ENCODE measurements around the gene SCN5A.

The SCN5A gene

GRCh38 chr3:38602576-38603250, 46.8 kb downstream of the SCN5A start:
- H3K36me3 ChIP-seq = no peaks in the 10 kb centered on the region
- TF ChIP-seq CTCF (IDR thresholded peaks at IDR 0.05; ENCODE audit: low read depth, low read length) = no peak
- no peaks in the 10 kb centered on the region for H3K27me3 ChIP-seq (ENCODE audit: insufficient read depth, low read depth, severe bottlenecking)
- H3K27ac ChIP-seq = no peak overlapping the region
- H3K4me3 ChIP-seq (ENCODE audit: low read depth, low read length) = no peak overlapping the region
- H3K9me3 ChIP-seq (ENCODE audit: severe bottlenecking) = peaks cover 4% of the 10 kb centered on the region
- no peak for DNase-seq

- H3K9me3 ChIP-seq (ENCODE audit: severe bottlenecking) = peaks cover 4% of the 10 kb centered on the region
- no peaks in the 10 kb centered on the region for H3K36me3 ChIP-seq
- peak; percentile 76 for DNase-seq
- H3K27me3 ChIP-seq (ENCODE audit: insufficient read depth, low read depth, severe bottlenecking) = no peaks in the 10 kb centered on the region
- TF ChIP-seq CTCF (IDR thresholded peaks at IDR 0.05; ENCODE audit: low read depth, low read length) = no peak
- no peak overlapping the region for H3K27ac ChIP-seq
- no peak overlapping the region for H3K4me3 ChIP-seq (ENCODE audit: low read depth, low read length)
Observed at GRCh38 chr3:38601956-38602550, 47.4 kb downstream of the SCN5A start.

GRCh38 chr3:38600551-38600950, 48.9 kb downstream of the SCN5A start:
- no peaks in the 10 kb centered on the region for H3K27me3 ChIP-seq (ENCODE audit: insufficient read depth, low read depth, severe bottlenecking)
- no peak for TF ChIP-seq CTCF (IDR thresholded peaks at IDR 0.05; ENCODE audit: low read depth, low read length)
- DNase-seq = no peak
- no peak overlapping the region for H3K4me3 ChIP-seq (ENCODE audit: low read depth, low read length)
- no peaks in the 10 kb centered on the region for H3K36me3 ChIP-seq
- H3K27ac ChIP-seq = no peak overlapping the region
- peaks cover 4% of the 10 kb centered on the region for H3K9me3 ChIP-seq (ENCODE audit: severe bottlenecking)

- DNase-seq = no peak
- Histone ChIP-seq H3K4me3 (ENCODE audit: low read depth, low read length) (no peak overlapping the region), H3K27ac (no peak overlapping the region), H3K27me3 (ENCODE audit: insufficient read depth, low read depth, severe bottlenecking) (no peaks in the 10 kb centered on the region), H3K36me3 (no peaks in the 10 kb centered on the region), H3K9me3 (ENCODE audit: severe bottlenecking) (peaks cover 4% of the 10 kb centered on the region)
- no peak for TF ChIP-seq CTCF (IDR thresholded peaks at IDR 0.05; ENCODE audit: low read depth, low read length)
Observed at GRCh38 chr3:38599886-38600285, 49.6 kb downstream of the SCN5A start.

GRCh38 chr3:38598791-38599190, 50.7 kb downstream of the SCN5A start:
- H3K27ac ChIP-seq = no peak overlapping the region
- DNase-seq = no peak

More at GRCh38 chr3:38598791-38599190, 50.7 kb downstream of the SCN5A start:
- H3K4me3 ChIP-seq (ENCODE audit: low read depth, low read length) = no peak overlapping the region
- H3K36me3 ChIP-seq = no peaks in the 10 kb centered on the region
- peaks cover 4% of the 10 kb centered on the region for H3K9me3 ChIP-seq (ENCODE audit: severe bottlenecking)
- H3K27me3 ChIP-seq (ENCODE audit: insufficient read depth, low read depth, severe bottlenecking) = no peaks in the 10 kb centered on the region
- TF ChIP-seq CTCF (IDR thresholded peaks at IDR 0.05; ENCODE audit: low read depth, low read length) = no peak
